OCI-LY7 (cell line): Measurements from ENCODE around the gene ZSWIM2. TPM values are rescaled to one million over a fixed set of nuclear protein-coding genes. Genes with fewer than 3 reads are reported as not detected.

Experiments used
- BruUV-seq: library from RNA; stranded (reverse); fragments of 400-500 nt; replicated peaks from 2 replicates; lab custom pipeline; 2021; lab: Mats Ljungman, UMichigan
- CTCF ChIA-PET: fragments of 300-600 bp; sonication (Branson Sonifier 250); formaldehyde crosslinking; loops from one replicate; lab custom pipeline; 2022; ENCODE audit warnings: antibody characterized with exemption; ENCODE audit not compliant: unreplicated experiment; lab: Charles Lee
- POLR2A ChIA-PET: fragments of 300-600 bp; sonication (Branson Sonifier 250); formaldehyde crosslinking; loops from one replicate; lab custom pipeline; 2022; ENCODE audit warnings: antibody characterized with exemption; lab: Charles Lee
- DNase-seq: peaks from one replicate; pipeline ENCODE4 v3.0.0-alpha.2; 2015; ENCODE audit warnings: low spot score
- H2AFZ ChIP-seq: fragments of 200-600 bp; sonication (generic), shearing (Covaris generic); 2 replicates; pipeline ENCODE4 v1.6.1; 2014; ENCODE audit warnings: mild to moderate bottlenecking, antibody characterized with exemption, low read length, moderate library complexity
- H3K27ac ChIP-seq: fragments of 200-600 bp; sonication (generic); 2 replicates; pipeline ENCODE4 v1.5.1; 2014; ENCODE audit warnings: mixed run types, low read depth, mild to moderate bottlenecking, moderate library complexity, low read length, inconsistent platforms; ENCODE audit not compliant: poor library complexity, severe bottlenecking
- H3K36me3 ChIP-seq: fragments of 200-600 bp; sonication (generic); 2 replicates; pipeline ENCODE4 v1.6.1; 2014; ENCODE audit warnings: mild to moderate bottlenecking, antibody characterized with exemption, low read length, moderate library complexity, mixed read lengths; ENCODE audit not compliant: insufficient read depth
- H3K4me1 ChIP-seq: fragments of 200-600 bp; sonication (generic); 2 replicates; pipeline ENCODE4 v1.5.1; 2014; ENCODE audit warnings: mild to moderate bottlenecking, low read length; ENCODE audit not compliant: insufficient read depth, poor library complexity, severe bottlenecking
- H3K4me2 ChIP-seq: fragments of 200-600 bp; sonication (generic); 2 replicates; pipeline ENCODE4 v1.6.1; 2014; ENCODE audit warnings: mild to moderate bottlenecking, low read length
- H3K4me3 ChIP-seq: fragments of 200-600 bp; sonication (generic); 2 replicates; pipeline ENCODE4 v1.5.1; 2014; ENCODE audit warnings: mild to moderate bottlenecking, low read depth, low read length; ENCODE audit not compliant: poor library complexity, severe bottlenecking
- H3K79me2 ChIP-seq: fragments of 200-600 bp; sonication (generic); 2 replicates; pipeline ENCODE4 v1.6.1; 2016; ENCODE audit warnings: low read depth, mild to moderate bottlenecking, low read length, moderate library complexity, mixed read lengths; ENCODE audit not compliant: insufficient read depth
- H3K9me2 ChIP-seq: fragments of 200-600 bp; sonication (generic); 2 replicates; pipeline ENCODE4 v1.6.1; 2016; ENCODE audit warnings: mild to moderate bottlenecking, low read length, mixed read lengths; ENCODE audit not compliant: insufficient read depth
- H3K9me3 ChIP-seq: fragments of 200-600 bp; sonication (generic); 2 replicates; pipeline ENCODE4 v1.6.1; 2014; ENCODE audit warnings: mild to moderate bottlenecking, mixed run types, low read length, mixed read lengths
- H4K20me1 ChIP-seq: fragments of 200-600 bp; sonication (generic); 2 replicates; pipeline ENCODE4 v1.6.1; 2014; ENCODE audit warnings: mild to moderate bottlenecking, antibody characterized with exemption, low read length, moderate library complexity, mixed read lengths; ENCODE audit not compliant: insufficient read depth
- CTCF ChIP-seq: fragments of 200-600 bp; sonication (generic); conservative IDR thresholded peaks from 2 replicates; pipeline ENCODE4 v1.5.1; 2014; ENCODE audit warnings: mild to moderate bottlenecking, antibody characterized with exemption, low read length, moderate library complexity, mixed read lengths
- EZH2phosphoT487 ChIP-seq: fragments of 200-600 bp; sonication (generic); IDR thresholded peaks from 2 replicates; pipeline ENCODE4 v1.6.1; 2018; ENCODE audit warnings: low read depth, borderline replicate concordance, mild to moderate bottlenecking, mixed run types, antibody characterized with exemption, low read length, moderate library complexity, mixed read lengths
- intact Hi-C: fragments of 100-400 bp; cut with micrococcal nuclease; formaldehyde crosslinking; loops from one replicate; pipeline ENCODE4 v1.10.0; 2022; ENCODE audit not compliant: unreplicated experiment
- total RNA-seq, 2 experiments: library from RNA; depleted of rRNA in 1 of 2; stranded (reverse); fragments of >200 nt in 1 of 2; shearing (Covaris generic) in 1 of 2; gene quantifications; 2 replicates each; pipeline ENCODE4 v1.2.3, GENCODE V29; 2014 to 2022

Gene ZSWIM2
- total RNA-seq, 2 experiments from 2014 or later = not detected

GRCh38 chr2:186894478-186894877 is 45.5 kb upstream of the ZSWIM2 start:
- Histone ChIP-seq H3K4me2 (no peak overlapping the region), H3K79me2 (no peaks in the 10 kb centered on the region), H3K9me2 (no peaks in the 10 kb centered on the region), H4K20me1 (no peaks in the 10 kb centered on the region), H3K27ac (no peak overlapping the region), H3K4me3 (no peak overlapping the region), H3K9me3 (no peaks in the 10 kb centered on the region), H2AFZ (no peak overlapping the region), H3K36me3 (no peaks in the 10 kb centered on the region), H3K4me1 (no peaks in the 10 kb centered on the region)
- POLR2A ChIA-PET = interaction anchor here (0.8 kb wide), 1 partner anchor 10 kb away, joined by 3 read pairs; no protein-coding TSS in a partner anchor
- intact Hi-C loops = no loop called here
- no TSS peak for BruUV-seq
- CTCF ChIA-PET = no interaction called here
- DNase-seq = no peak
- TF ChIP-seq EZH2phosphoT487 (no peak), CTCF (no peak)

- H3K36me3 ChIP-seq = no peaks in the 10 kb centered on the region
- no peaks in the 10 kb centered on the region for H3K4me1 ChIP-seq
- no peak for DNase-seq
- POLR2A ChIA-PET = interaction anchor here (0.5 to 0.6 kb wide), 2 partner anchors 9 to 32 kb away, joined by 4 read pairs; no protein-coding TSS in a partner anchor
- no TSS peak for BruUV-seq
- H3K4me2 ChIP-seq = no peak overlapping the region
- no peak overlapping the region for H2AFZ ChIP-seq
- H3K9me3 ChIP-seq = no peaks in the 10 kb centered on the region
- TF ChIP-seq CTCF (no peak), EZH2phosphoT487 (no peak)
- H3K27ac ChIP-seq = no peak overlapping the region
- CTCF ChIA-PET = interaction anchor here (0.6 kb wide), 1 partner anchor 131 kb away, joined by 4 read pairs; no protein-coding TSS in a partner anchor
- no peak overlapping the region for H3K4me3 ChIP-seq
- intact Hi-C loops = no loop called here
- H3K9me2 ChIP-seq = no peaks in the 10 kb centered on the region
- no peaks in the 10 kb centered on the region for H3K79me2 ChIP-seq
- no peaks in the 10 kb centered on the region for H4K20me1 ChIP-seq
Observed at GRCh38 chr2:186892821-186893220, 43.9 kb upstream of the ZSWIM2 start.

GRCh38 chr2:186891185-186891621 is 42.2 kb upstream of the ZSWIM2 start:
- BruUV-seq = no TSS peak
- intact Hi-C loops = no loop called here
- Histone ChIP-seq H3K4me1 (no peaks in the 10 kb centered on the region), H3K9me2 (no peaks in the 10 kb centered on the region), H4K20me1 (no peaks in the 10 kb centered on the region), H3K4me3 (no peak overlapping the region), H3K4me2 (no peak overlapping the region), H3K9me3 (no peaks in the 10 kb centered on the region), H3K79me2 (no peaks in the 10 kb centered on the region), H3K36me3 (no peaks in the 10 kb centered on the region), H3K27ac (no peak overlapping the region), H2AFZ (no peak overlapping the region)
- ChIA-PET POLR2A (no interaction called here), CTCF (no interaction called here)
- DNase-seq = no peak
- TF ChIP-seq CTCF (no peak), EZH2phosphoT487 (no peak)
